Transverse colon (tissue), 4 donors: ENCODE results near the gene GPR162.

Experiments used
- CTCF ChIP-seq, 5 experiments: fragments of 200-600 bp in 3 of 5; fragments of 450-650 bp in 2 of 5; sonication (generic) in 3 of 5; IDR thresholded peaks; 1 replicate in 2 of 5; 2 replicates in 3 of 5; pipeline ENCODE4 v1.5.1; 2016 to 2017; ENCODE audit warnings: antibody characterized with exemption in 5 of 5, inconsistent platforms in 3 of 5, mild to moderate bottlenecking in 2 of 5, moderate library complexity in 1 of 5
- POLR2A ChIP-seq: fragments of 450-650 bp; IDR thresholded peaks from one replicate; pipeline ENCODE4 v1.6.1; 2016; ENCODE audit warnings: antibody characterized with exemption, mild to moderate bottlenecking, moderate library complexity
- POLR2AphosphoS5 ChIP-seq, 3 donors: sonication (generic); formaldehyde crosslinking; IDR thresholded peaks; one replicate each; pipeline ENCODE4 v1.6.1; 2016; ENCODE audit warnings: antibody characterized with exemption in 3 of 3

- TF ChIP-seq CTCF (IDR thresholded peaks at IDR 0.05) (no peak), POLR2AphosphoS5 (IDR thresholded peaks at IDR 0.05) (no peak), POLR2A (no peak)
Measured at GRCh38 chr12:6813363-6813762, 8.3 kb upstream of the GPR162 start.
